Measurements from ENCODE around the gene CEPT1. TPM values are rescaled to one million over a fixed set of nuclear protein-coding genes. Genes with fewer than 3 reads are reported as not detected.

The CEPT1 gene
- total RNA-seq, 1 experiment from 2014 or later = 33.0 TPM

DNA sequence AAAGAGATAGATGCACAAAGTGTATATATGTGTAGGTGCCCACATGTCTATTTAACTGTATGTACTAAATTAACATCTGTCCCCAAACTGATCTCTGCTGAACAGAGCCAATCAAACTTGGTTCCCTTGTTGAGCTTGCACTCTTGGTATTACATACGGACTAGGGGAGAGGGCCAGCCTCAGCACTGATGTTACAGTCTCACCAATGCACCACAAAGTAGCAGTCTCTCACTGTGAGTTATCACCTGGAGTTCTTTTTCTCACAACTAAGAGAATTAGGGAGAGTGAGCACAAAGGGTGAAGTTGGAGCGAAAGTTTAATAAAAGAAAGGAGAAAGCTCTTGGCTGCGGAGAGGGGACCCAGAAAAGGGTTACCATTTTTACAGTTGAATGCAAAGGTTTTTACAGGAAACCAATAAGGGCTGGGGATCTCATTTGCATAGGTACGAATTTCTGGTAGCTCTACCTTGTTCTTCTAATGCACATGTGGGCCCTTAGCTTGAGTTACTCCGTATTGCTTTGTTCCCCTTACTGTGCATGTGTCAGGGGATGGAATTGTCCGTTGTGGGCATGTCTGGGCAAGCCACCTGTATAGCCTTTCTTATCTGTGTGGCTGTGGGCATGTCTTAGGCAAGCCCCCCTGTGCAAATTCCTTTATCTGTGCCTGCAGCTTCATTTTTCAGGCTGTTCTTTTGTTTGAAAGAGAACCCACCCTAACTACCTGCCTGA lies 74.2 kb downstream of the CEPT1 start:
- H3K4me2 ChIP-seq (ENCODE audit: insufficient read depth, insufficient read length, low read length) = no peak overlapping the region

More for the DNA sequence above, 74.2 kb downstream of the CEPT1 start:
- peaks cover 0 to 4% (median 0%) of the 10 kb centered on the region in 3 experiments; a peak in 2 of 7 replicates for H3K36me3 Mint-ChIP-seq (ENCODE audit: insufficient read depth in 1 of 3, low read depth in 3 of 3)
- Histone ChIP-seq H2BK120ac (ENCODE audit: low read depth, low read length, poor library complexity, severe bottlenecking) (peak overlapping the region; percentile 64), H3K27me3 (ENCODE audit: insufficient read depth, low read length) (no peaks in the 10 kb centered on the region; the same call in 1 of the 2 replicates), H3T11ph (ENCODE audit: low read length) (no peak overlapping the region), H3K9ac (ENCODE audit: extremely low read depth, insufficient read length, low read length) (no peak overlapping the region), H3K9me3 (ENCODE audit: control insufficient read depth, low read depth, low read length) (no peaks in the 10 kb centered on the region), H3K79me1 (ENCODE audit: insufficient read depth, low read depth, low read length, poor library complexity, severe bottlenecking) (no peaks in the 10 kb centered on the region), H3K23ac (ENCODE audit: insufficient read length, low read depth, low read length) (no peak overlapping the region), H3K4me1 (ENCODE audit: insufficient read depth, low read length) (peaks cover 7% of the 10 kb centered on the region; the same call in 1 of the 2 replicates), H3K23me2 (ENCODE audit: insufficient read length, low read depth, low read length, poor library complexity, severe bottlenecking) (no peaks in the 10 kb centered on the region), H3K56ac (ENCODE audit: insufficient read length, low read depth, low read length) (no peak overlapping the region), H2BK20ac (ENCODE audit: low read depth, low read length, poor library complexity, severe bottlenecking) (no peak overlapping the region), H2BK5ac (ENCODE audit: insufficient read length, low read length) (no peak overlapping the region), H4K8ac (replicated peaks; ENCODE audit: insufficient read length, low read depth, low read length) (no peak overlapping the region), H3K18ac (ENCODE audit: insufficient read length, low read depth, low read length) (peak overlapping the region; percentile 78), H4K5ac (ENCODE audit: insufficient read length, low read depth, low read length) (no peak overlapping the region), H2AFZ (ENCODE audit: low read length) (no peak overlapping the region), H2BK12ac (ENCODE audit: insufficient read length, low read depth, low read length) (no peak overlapping the region), H2AK5ac (ENCODE audit: insufficient read length, low read length) (no peak overlapping the region), H4K20me1 (ENCODE audit: control insufficient read depth, insufficient read depth, insufficient read length) (no peaks in the 10 kb centered on the region), H3K14ac (ENCODE audit: insufficient read depth, low read length) (peak overlapping the region; percentile 67; the same call in 1 of the 2 replicates), H3K4ac (ENCODE audit: low read depth, low read length) (no peak overlapping the region; the same call in 1 of the 2 replicates), H4K91ac (ENCODE audit: insufficient read length, low read depth, low read length) (no peak overlapping the region), H3K27ac (ENCODE audit: insufficient read length, low read depth, low read length) (no peak overlapping the region), H3K79me2 (ENCODE audit: insufficient read depth, low read length) (no peaks in the 10 kb centered on the region), H2BK15ac (ENCODE audit: low read depth, low read length) (no peak overlapping the region)
- no peaks in the 10 kb centered on the region for H3K27me3 Mint-ChIP-seq (ENCODE audit: low read depth)
- peak; percentile 51 for DNase-seq
- H3K4me3 Mint-ChIP-seq = no peak overlapping the region
- no peaks in the 10 kb centered on the region; a peak in 2 of 5 replicates for H3K9me3 Mint-ChIP-seq
- TF ChIP-seq, protein P1, sequence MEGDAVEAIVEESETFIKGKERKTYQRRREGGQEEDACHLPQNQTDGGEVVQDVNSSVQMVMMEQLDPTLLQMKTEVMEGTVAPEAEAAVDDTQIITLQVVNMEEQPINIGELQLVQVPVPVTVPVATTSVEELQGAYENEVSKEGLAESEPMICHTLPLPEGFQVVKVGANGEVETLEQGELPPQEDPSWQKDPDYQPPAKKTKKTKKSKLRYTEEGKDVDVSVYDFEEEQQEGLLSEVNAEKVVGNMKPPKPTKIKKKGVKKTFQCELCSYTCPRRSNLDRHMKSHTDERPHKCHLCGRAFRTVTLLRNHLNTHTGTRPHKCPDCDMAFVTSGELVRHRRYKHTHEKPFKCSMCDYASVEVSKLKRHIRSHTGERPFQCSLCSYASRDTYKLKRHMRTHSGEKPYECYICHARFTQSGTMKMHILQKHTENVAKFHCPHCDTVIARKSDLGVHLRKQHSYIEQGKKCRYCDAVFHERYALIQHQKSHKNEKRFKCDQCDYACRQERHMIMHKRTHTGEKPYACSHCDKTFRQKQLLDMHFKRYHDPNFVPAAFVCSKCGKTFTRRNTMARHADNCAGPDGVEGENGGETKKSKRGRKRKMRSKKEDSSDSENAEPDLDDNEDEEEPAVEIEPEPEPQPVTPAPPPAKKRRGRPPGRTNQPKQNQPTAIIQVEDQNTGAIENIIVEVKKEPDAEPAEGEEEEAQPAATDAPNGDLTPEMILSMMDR (conservative IDR thresholded peaks at IDR 0.05) = no peak
- H3K4me1 Mint-ChIP-seq = peaks cover 40 to 42% of the 10 kb centered on the region in 2 experiments
- no CpG with 5 or more reads among the region's 6 CpGs for WGBS (ENCODE audit: extremely low coverage, insufficient read length, low lambda C conversion rate)
- H3K27ac Mint-ChIP-seq = peak overlapping the region in 2 of 3 experiments; percentile 37 to 91; a peak in 2 of 7 replicates

Data from H9 (cell line).